Activated naive CD4-positive, alpha-beta T cell treated with anti-CD3 and anti-CD28 coated beads, Interleukin-2, amount 50 U/mL, for 72 hours (primary cell): ENCODE results near the gene IGSF21. TPM values are rescaled to one million over a fixed set of nuclear protein-coding genes. Genes with fewer than 3 reads are reported as not detected.

ENCODE experiments used
- ATAC-seq, 2 donors: fragments of 150-1000 bp; cut with Tn5 transposase; 2 replicates each; pipeline ENCODE4 v1.10.0; 2021; ENCODE audit warnings: mild to moderate bottlenecking in 2 of 2, moderate library complexity in 2 of 2
- DNase-seq, 2 donors: peaks; one replicate each; pipeline ENCODE4 v3.0.0; 2021 to 2022; ENCODE audit warnings: low spot score in 2 of 2
- H3K27ac Mint-ChIP-seq, 2 donors: one replicate each; pipeline ENCODE4 v1.8.0; 2022; ENCODE audit warnings: mild to moderate bottlenecking in 2 of 2, mixed read lengths in 2 of 2
- H3K36me3 Mint-ChIP-seq, 2 donors: one replicate each; pipeline ENCODE4 v1.8.0; 2022; ENCODE audit warnings: mixed read lengths in 2 of 2
- H3K9me3 Mint-ChIP-seq, 2 donors: one replicate each; pipeline ENCODE4 v1.8.0; 2022; ENCODE audit warnings: mixed read lengths in 2 of 2
- total RNA-seq, 2 donors: library from RNA; stranded (reverse); gene quantifications; one replicate each; pipeline ENCODE4 v1.2.3, GENCODE V29; 2022

IGSF21 gene
- total RNA-seq, 2 donors from 2014 or later, result not detected

DNA sequence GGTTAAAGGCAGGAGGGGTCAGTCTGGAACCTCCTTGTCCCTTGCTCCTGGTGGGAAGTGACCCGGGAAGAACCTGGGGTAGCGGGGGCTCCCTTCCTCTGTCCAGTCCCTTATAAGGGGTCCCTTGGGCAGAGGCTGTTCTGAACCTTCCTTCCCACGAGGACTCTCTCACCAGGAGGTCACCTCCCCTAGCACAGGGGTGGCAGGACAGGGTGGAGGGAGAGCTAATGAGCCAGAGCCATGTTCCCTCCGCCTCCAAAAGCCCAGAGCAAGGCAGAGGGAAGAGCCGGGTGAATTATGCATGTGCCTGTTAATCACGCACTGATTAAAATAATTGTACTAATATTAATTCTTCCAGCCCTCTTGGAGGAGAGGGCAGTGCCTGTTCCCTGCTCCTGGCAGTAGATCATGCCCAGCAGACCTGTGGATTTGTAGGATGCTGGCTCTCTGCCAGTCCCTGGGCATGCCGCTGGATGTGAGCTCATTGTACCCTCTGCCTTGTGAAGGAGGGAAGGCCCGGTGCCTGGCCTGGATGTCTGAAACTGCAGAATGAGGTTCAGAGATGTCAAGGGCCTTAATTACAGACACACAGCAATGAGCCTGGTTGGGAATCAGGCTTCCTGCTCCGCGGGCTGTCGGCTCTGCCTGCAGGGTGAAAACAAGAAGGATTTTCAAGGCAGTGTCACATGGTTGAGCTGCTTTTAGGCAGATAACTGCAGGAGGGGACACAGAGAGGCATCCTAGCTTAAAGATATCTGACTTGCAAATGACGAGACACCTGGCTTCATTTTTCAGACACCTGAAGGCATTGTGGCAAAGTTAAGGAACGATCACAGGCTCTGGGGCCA, 68.2 kb downstream of the IGSF21 start:
- no peak for DNase-seq
- ATAC-seq, result no peak
- Mint-ChIP-seq H3K36me3 (no peaks in the 10 kb centered on the region), H3K27ac (no peak overlapping the region), H3K9me3 (no peaks in the 10 kb centered on the region)

DNA sequence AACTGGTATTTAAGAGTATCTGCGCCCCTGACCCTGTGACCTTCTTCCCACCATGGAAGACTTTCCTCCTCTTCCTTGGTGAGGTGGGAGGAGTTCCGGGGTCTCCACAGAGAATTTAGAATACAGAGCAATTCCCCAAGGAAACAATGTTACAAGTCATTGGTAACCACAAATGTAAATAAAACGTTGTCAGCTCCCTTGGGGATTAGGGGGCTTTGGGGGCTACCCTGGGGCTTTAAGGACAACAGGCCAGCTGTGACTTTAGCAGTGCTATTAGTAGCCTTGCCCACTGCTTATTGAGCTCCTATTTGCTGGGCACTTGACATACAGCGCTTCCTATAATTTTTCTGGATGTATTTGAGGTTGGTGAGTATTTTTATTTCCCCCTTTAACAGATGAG, 69.0 kb downstream of the IGSF21 start:
- no peaks in the 10 kb centered on the region for H3K9me3 Mint-ChIP-seq
- ATAC-seq (no peak), DNase-seq (no peak)
- H3K27ac Mint-ChIP-seq, result no peak overlapping the region
- no peaks in the 10 kb centered on the region for H3K36me3 Mint-ChIP-seq

DNA sequence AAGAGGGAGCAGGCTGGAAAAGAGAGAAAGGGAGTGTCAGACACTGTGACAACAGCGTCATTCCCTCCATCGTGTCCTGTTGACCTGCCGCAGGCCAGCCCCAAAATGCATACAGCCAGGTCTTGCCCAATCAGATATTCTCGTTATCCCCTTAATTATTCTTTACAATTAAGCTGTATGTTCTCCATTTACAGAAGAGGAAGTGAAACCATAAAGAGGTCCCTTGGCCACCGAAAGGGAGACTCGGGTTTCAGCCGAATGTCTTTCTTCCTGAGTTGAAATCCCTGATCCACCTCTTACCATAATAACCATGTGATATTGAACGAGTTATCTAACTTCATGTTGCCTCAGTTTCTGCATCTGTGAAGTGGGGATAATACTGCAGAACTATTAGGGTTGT, 70.5 kb downstream of the IGSF21 start:
- DNase-seq (no peak), ATAC-seq (no peak)
- Mint-ChIP-seq H3K9me3 (no peaks in the 10 kb centered on the region), H3K36me3 (no peaks in the 10 kb centered on the region), H3K27ac (no peak overlapping the region)

DNA sequence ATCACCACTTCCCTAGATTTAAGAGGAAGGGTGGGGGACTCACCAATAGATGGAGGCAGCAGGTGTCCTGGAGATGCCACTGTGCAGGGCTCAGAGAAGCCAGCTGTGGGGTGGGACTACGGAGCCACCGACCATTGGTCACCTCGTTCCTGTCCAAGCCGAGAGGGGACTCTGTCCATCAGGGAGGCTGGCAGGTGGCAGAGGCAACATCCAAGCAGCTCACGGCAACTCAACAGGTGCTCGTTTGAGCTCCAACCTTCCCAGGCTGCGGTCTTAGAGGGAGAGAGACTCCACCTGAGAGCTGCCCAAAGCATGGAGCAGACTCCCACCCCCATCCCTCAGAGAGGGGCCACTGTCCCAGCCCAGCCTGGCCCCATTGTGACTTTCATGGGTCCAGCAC, 71.4 kb downstream of the IGSF21 start:
- no peak overlapping the region for H3K27ac Mint-ChIP-seq
- DNase-seq, result no peak
- no peak for ATAC-seq
- no peaks in the 10 kb centered on the region for H3K36me3 Mint-ChIP-seq
- no peaks in the 10 kb centered on the region for H3K9me3 Mint-ChIP-seq

DNA sequence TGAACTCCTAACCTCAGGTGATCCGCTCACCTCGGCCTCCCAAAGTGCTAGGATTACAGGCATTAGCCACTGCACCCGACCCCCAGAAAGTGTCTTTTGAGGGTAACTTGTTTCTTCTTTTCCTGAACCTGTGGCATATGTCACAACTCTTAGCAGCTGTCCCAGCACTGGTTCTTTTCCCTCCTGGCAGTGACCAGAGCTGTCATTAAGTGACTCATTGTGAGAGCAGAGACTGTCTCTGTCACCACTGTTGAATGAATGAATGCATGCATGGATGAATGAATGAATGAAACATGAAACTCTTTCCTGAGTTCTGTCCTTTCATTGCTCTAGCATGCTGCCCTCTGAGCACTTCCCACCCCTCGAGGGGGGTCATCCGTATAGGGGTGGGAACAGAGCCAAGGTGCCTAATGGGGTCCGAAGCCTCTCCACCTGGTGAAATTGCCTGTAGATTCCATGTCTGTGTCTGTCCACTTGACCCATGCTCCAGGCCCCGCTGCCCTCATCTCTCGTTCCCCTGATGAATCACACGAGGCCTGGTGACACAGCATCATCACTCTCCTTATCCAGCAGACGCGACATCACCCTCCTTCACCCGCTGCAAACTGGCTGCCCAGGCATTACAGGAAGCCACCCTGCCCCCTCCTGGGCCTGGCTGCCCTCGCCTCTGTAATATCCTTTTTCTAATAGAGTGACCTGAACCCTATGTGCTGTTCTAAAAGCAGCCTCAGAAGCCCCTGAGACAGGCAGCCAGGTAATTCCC, 75.0 kb downstream of the IGSF21 start:
- Mint-ChIP-seq H3K9me3 (no peaks in the 10 kb centered on the region), H3K27ac (no peak overlapping the region), H3K36me3 (no peaks in the 10 kb centered on the region)
- DNase-seq (no peak), ATAC-seq (no peak)

DNA sequence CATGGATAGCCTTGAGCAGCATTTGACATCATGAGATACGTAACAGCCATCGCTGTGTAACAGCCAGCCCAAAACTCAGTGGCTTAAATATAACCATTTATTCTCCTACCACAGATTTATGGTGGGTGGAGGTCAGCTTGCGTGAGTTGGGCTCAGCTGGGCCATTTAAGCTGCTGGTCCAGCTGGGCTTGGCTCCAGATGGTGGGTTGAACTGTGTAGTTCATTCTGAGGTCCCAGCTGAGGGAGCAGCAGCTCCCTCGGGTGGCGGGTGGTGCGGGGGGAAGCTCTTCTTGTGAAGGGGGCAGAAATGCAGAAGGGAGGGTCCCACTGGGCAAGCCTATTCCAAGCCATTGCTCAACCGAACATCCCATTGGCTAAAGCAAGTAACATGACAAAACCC, 75.9 kb downstream of the IGSF21 start:
- Mint-ChIP-seq H3K27ac (no peak overlapping the region), H3K36me3 (no peaks in the 10 kb centered on the region), H3K9me3 (no peaks in the 10 kb centered on the region)
- ATAC-seq, result no peak
- DNase-seq, result no peak

DNA sequence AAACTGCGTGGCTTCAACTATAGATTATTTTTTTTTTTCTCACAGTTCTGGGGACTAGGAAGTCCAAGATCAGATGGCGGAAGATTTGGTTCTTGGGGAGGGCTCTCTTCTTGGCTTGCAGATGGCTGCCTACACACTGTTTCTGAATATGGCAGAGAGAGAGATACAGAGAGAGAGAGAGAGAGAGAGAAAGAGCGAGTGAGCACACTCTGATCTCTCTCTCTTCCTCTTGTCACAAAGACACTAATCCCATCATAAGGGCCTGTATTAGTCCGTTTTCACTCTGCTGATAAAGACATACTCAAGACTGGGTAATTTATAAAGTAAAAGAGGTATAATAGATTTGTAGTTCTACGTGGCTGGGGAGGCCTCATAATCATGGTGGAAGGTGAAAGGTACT, 79.5 kb downstream of the IGSF21 start:
- no peak for DNase-seq
- Mint-ChIP-seq H3K36me3 (no peaks in the 10 kb centered on the region), H3K9me3 (no peaks in the 10 kb centered on the region), H3K27ac (no peak overlapping the region)
- no peak for ATAC-seq

DNA sequence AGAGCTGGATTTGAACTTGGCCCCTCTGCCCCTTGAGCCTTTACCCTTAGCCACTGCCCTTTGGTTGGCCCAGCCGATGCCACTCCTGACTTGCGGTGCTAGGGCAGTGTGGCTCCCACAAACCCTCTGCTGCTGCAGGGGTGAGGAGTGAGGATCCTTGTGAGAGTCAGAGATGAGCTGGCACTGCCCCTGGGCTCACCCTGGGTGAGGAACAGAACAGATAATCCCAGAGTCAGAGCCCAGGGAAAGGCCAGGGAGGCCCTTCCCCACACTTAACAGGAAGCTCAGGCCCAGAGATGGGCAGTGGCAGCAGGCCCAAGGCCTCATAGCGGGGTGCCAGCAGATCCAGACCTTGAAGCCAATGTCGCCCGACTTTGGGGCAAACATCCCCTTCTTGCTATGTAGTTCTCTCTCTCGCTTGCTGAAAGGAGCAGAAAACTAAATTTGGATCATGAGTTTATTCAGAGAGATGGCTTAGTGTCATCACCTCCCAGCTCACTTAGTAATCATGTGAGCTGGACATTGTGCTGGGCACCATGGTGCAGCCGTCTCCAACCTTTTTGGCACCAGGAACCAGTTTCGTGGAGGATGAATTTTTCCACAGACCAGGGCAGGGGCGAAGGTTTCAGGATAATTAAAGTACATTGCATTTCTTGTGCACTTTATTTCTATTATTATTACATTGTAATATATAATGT, 81.4 kb downstream of the IGSF21 start:
- ATAC-seq (no peak), DNase-seq (no peak)
- no peak overlapping the region for H3K27ac Mint-ChIP-seq
- no peaks in the 10 kb centered on the region for H3K36me3 Mint-ChIP-seq
- no peaks in the 10 kb centered on the region for H3K9me3 Mint-ChIP-seq

DNA sequence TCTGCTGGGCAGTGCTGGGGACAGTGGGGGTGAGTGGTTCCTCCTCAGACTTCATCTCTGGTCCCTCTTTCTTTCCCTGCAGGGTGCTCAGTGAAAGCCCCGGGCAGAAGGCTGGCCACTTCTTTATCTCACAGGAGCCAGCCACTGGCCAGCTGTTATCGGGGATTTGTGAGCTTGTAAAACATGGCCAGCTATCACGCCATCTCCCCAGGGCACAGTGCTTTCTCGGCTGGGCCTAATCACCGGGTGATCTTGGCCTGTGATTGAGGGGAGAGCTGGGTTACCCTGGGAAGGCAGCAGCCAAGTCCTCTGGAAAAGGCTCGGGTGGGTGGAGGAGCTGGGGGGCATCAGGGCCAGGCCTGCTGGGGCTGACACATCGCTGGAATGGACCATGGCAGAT, 83.0 kb downstream of the IGSF21 start:
- Mint-ChIP-seq H3K9me3 (no peaks in the 10 kb centered on the region), H3K27ac (no peak overlapping the region), H3K36me3 (no peaks in the 10 kb centered on the region)
- ATAC-seq (no peak), DNase-seq (no peak)

DNA sequence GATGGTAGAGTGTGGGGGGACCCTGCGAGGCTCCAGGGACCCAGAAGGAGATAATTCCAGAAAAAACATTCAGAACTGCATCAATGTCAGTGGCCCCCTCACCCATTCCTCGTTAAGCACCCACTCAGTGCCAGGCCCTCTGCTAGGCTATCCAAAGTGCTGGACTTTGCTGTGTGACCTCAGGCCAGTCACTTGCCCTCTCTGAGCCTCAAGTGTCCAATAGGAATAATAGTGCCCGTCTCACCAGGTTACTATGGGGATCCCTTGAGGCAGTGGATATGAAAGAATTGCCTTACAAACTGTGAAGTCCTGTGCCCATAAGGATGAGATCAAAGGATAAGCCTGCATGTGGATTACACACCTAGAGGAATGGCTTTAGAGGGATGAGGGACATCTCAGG, 83.4 kb downstream of the IGSF21 start:
- no peak for DNase-seq
- ATAC-seq, result no peak
- no peaks in the 10 kb centered on the region for H3K9me3 Mint-ChIP-seq
- no peaks in the 10 kb centered on the region for H3K36me3 Mint-ChIP-seq
- no peak overlapping the region for H3K27ac Mint-ChIP-seq

DNA sequence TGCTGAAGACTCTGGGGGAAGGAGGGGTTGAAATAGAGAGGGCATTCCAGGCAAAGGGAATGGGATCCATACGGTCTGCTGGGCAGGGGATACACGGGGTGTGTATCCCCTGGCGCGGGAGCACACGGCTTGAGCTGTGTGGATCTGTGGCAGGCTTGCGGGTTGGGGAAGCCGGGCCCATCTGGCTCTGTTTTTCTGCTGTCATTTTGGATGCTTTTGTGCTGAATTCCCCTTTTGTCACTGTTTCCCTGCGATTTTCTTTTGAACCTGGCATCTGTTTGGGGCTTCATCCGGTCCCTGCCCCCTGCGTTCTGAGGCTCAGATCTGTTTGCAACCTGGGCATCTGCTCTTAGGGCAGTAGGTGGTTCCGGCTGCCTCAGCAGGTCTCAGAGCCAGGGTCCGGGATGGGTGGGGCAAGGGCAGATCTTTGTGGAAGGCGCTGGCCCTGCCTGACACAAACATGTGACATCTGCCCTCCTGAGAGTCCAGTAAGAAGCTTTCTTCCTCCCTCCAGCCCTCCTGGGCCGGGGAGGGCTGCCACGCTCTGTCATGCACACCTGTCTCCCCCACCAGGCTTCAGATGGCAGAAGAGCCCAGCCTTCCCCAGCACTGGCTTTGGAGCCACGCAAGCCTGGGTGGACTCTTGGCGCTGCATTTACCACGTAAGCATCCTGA, 84.0 kb downstream of the IGSF21 start:
- no peaks in the 10 kb centered on the region for H3K9me3 Mint-ChIP-seq
- ATAC-seq, result no peak

DNA sequence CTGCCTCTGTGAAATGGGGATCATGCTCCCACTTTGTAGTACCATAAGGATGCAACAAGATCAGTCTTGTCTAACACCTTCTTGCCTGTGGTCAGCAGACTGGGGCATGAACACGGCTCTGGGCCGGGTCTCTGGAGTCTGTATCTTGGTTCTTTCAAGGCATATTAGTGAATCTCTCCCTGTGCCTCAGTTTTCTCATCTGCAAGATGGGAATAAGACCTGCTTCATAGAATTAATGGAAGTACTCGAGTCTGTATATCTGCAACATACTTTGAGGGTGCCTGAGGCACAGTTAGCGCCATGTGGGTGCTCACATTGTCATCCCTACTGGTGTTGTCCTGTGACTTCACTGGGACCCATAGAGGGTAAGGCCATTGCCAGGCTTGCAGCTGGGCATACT, 84.6 kb downstream of the IGSF21 start:
- H3K27ac Mint-ChIP-seq, result no peak overlapping the region
- ATAC-seq (no peak), DNase-seq (no peak)
- H3K9me3 Mint-ChIP-seq, result no peaks in the 10 kb centered on the region
- H3K36me3 Mint-ChIP-seq, result no peaks in the 10 kb centered on the region

More for the DNA sequence above, 84.0 kb downstream of the IGSF21 start:
- H3K27ac Mint-ChIP-seq, result no peak overlapping the region
- no peaks in the 10 kb centered on the region for H3K36me3 Mint-ChIP-seq
- DNase-seq, result no peak

DNA sequence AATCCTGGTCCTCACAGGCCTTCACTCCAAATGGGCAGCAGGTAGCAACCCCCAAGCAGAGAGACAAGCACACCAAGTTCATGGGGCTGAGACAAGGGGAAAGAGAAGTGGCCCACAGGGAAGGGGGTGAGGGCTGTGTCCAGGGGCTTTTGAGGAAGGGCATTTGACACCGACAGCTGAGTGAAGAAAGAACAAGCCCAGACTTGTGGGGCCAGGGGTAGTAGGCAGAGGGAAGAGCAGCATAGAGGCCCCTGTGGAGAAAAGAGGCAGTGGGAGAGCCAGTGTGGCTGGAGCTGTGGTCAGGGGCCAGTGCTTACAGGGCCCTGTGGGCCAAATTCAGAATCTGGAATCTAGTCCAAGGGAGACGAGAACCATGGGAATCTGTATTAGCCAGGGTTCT, 85.4 kb downstream of the IGSF21 start:
- ATAC-seq (no peak), DNase-seq (no peak)
- Mint-ChIP-seq H3K36me3 (no peaks in the 10 kb centered on the region), H3K9me3 (no peaks in the 10 kb centered on the region), H3K27ac (no peak overlapping the region)

DNA sequence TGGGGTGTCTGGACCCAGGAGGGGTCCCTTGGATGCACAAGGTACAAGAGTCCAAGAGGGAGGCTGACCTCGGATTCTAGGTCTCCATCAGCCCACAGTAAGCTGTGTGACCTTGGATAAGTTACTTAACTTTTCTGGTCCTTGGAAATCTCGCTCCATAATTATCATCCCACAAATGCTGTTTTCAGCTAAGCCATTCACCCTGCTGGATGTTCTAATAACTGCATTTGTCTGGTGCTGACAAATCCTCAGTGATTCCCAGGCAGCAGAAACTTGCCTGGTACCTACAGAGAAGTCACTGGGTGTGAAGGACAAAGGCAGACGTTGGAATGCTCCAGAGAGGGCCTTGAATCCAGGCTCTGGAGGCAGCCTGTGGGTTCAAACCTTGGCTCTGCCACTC, 89.7 kb downstream of the IGSF21 start:
- Mint-ChIP-seq H3K36me3 (no peaks in the 10 kb centered on the region), H3K9me3 (no peaks in the 10 kb centered on the region), H3K27ac (no peak overlapping the region)
- ATAC-seq (no peak), DNase-seq (no peak)

DNA sequence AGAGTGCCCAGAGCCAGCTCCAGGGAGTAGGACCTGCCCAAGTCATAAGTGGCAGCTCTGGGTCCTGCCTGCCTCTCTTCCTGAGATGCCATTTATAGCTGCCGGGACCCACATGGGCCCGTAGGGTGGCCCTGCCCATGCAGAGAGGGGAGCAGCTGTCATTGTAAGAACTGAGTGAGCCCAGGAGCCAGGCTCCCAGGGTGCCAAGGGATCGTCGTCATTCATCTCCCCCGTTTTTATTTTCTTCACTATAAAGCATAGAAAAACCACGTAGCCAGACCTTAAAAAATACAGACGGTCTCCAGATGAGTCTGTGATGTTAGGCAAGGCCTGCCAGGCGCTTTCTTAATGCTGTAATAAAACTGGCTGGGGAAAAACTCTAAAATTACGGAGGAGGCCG, 90.7 kb downstream of the IGSF21 start:
- no peak for ATAC-seq
- no peaks in the 10 kb centered on the region for H3K36me3 Mint-ChIP-seq
- no peak overlapping the region for H3K27ac Mint-ChIP-seq
- no peak for DNase-seq
- no peaks in the 10 kb centered on the region for H3K9me3 Mint-ChIP-seq

DNA sequence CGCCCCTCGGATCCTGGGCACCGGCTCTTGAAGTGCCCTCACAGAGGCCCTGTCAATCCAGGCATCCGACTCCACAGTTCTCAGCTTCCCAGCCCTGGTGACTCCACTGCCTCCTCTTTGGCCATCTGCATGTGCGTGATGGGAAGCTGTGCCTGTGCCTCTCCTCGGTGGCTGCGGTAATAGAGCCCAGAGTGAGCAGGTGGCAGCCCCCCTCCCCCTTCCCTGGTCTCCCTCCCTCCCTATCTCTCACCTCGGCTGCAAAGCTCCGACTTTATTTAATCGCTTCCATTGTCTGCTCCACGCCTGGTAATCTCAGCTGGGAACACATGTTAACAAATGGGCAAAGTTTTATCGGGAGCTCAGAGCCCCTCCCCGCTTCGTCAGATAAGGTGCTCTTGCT, 91.9 kb downstream of the IGSF21 start:
- H3K36me3 Mint-ChIP-seq, result no peaks in the 10 kb centered on the region
- no peak for DNase-seq
- no peak overlapping the region for H3K27ac Mint-ChIP-seq
- H3K9me3 Mint-ChIP-seq, result no peaks in the 10 kb centered on the region
- no peak for ATAC-seq

DNA sequence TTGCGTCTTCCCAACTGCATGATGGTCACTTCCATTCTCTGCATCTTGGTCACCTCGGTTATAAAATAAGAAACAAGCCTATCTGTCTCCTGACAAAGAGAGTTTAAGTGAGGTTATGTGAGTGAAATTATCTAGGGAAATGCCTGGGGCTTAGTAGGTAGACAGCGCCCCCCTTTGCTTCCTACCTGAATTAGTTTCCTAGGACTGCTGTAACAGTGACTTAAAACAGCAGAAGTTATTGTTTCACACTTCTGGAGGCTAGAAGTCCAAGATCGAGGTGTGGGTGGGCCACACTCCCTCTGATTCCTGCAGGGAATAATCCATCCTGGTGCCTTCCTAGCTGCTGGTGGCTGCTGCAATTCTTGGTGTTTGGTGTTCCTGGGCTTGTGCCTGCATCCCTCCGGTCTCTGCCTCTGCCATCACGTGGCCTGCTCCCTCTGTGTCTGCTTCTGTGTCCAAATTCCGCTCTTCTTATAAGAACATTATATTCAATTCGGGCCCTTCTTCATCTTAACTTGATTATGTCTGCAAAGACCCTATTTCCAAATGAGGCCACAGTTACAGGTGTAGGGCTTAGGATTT, 92.6 kb downstream of the IGSF21 start:
- Mint-ChIP-seq H3K9me3 (no peaks in the 10 kb centered on the region), H3K36me3 (no peaks in the 10 kb centered on the region), H3K27ac (no peak overlapping the region)
- DNase-seq (no peak), ATAC-seq (no peak)
